CD4-positive, CD25-positive, alpha-beta regulatory T cell (primary cell): ENCODE data around the gene GNGT1. TPM values are rescaled to one million over a fixed set of nuclear protein-coding genes. Genes with fewer than 3 reads are reported as not detected.

ENCODE experiments used
- ATAC-seq, 2 donors: fragments of 150-1000 bp; cut with Tn5 transposase; one replicate each; pipeline ENCODE4 v1.10.0; 2021; ENCODE audit warnings: low read depth in 2 of 2, moderate number of reproducible peaks in 2 of 2, moderate library complexity in 1 of 2
- DNase-seq, 3 donors: peaks; one replicate each; pipeline versions ENCODE4 v3.0.0 to v3.0.0-alpha.2; 2012 to 2022; ENCODE audit warnings: mixed read lengths in 1 of 3
- H3K27ac ChIP-seq: one replicate; pipeline ENCODE4 v1.7.0; 2013; ENCODE audit warnings: mild to moderate bottlenecking, low read length; ENCODE audit not compliant: insufficient read depth, poor library complexity, severe bottlenecking
- H3K27me3 ChIP-seq: one replicate; pipeline ENCODE4 v1.7.0; 2013; ENCODE audit warnings: low read length; ENCODE audit not compliant: control insufficient read depth, insufficient read depth
- H3K36me3 ChIP-seq: one replicate; pipeline ENCODE4 v1.7.0; 2013; ENCODE audit warnings: mild to moderate bottlenecking, low read length, moderate library complexity; ENCODE audit not compliant: control insufficient read depth, insufficient read depth
- H3K4me1 ChIP-seq: 2 replicates; pipeline ENCODE4 v1.7.0; 2013; ENCODE audit warnings: mild to moderate bottlenecking, low read length; ENCODE audit not compliant: insufficient read depth, control insufficient read depth, poor library complexity, severe bottlenecking
- H3K4me3 ChIP-seq: one replicate; pipeline ENCODE4 v1.7.0; 2013; ENCODE audit warnings: low read depth, mild to moderate bottlenecking, low read length, moderate library complexity
- H3K9me3 ChIP-seq, 2 experiments: 1 replicate in 1 of 2; 2 replicates in 1 of 2; pipeline ENCODE4 v1.7.0; 2013; ENCODE audit warnings: low read length in 2 of 2, mild to moderate bottlenecking in 1 of 2, moderate library complexity in 1 of 2; ENCODE audit not compliant: control insufficient read depth in 2 of 2
- H3K27ac Mint-ChIP-seq, 3 donors: one replicate each; pipeline ENCODE4 v1.8.0; 2020 to 2022; ENCODE audit warnings: mild to moderate bottlenecking in 3 of 3, mixed read lengths in 3 of 3, moderate library complexity in 2 of 3
- H3K27me3 Mint-ChIP-seq: one replicate; pipeline ENCODE4 v1.8.0; 2022; ENCODE audit warnings: mild to moderate bottlenecking, mixed read lengths
- H3K36me3 Mint-ChIP-seq: one replicate; pipeline ENCODE4 v1.8.0; 2020; ENCODE audit warnings: mixed read lengths
- H3K4me1 Mint-ChIP-seq, 4 donors: one replicate each; pipeline ENCODE4 v1.8.0; 2020 to 2022; ENCODE audit warnings: mixed read lengths in 4 of 4, mild to moderate bottlenecking in 1 of 4
- H3K4me3 Mint-ChIP-seq, 4 donors: one replicate each; pipeline ENCODE4 v1.8.0; 2020 to 2022; ENCODE audit warnings: mild to moderate bottlenecking in 4 of 4, mixed read lengths in 4 of 4, moderate library complexity in 3 of 4
- H3K9me3 Mint-ChIP-seq, 7 donors: one replicate each; pipeline ENCODE4 v1.8.0; 2020 to 2022; ENCODE audit warnings: mixed read lengths in 7 of 7, mild to moderate bottlenecking in 3 of 7, moderate library complexity in 2 of 7
- polyA plus RNA-seq, 4 donors: library from polyadenylated mRNA; unstranded; fragments of 300-500 nt; fragmentation: Illumina TruSeq; gene quantifications; one replicate each; pipeline ENCODE4 v1.2.3, GENCODE V29; 2021
- total RNA-seq: library from RNA; stranded (reverse); gene quantifications from one replicate; pipeline ENCODE4 v1.2.3, GENCODE V29; 2022

GNGT1 gene
- total and polyA plus RNA-seq, 5 donors from 2014 or later: not detected

- Histone ChIP-seq H3K27me3 (peaks cover 12% of the 10 kb centered on the region), H3K27ac (no peak overlapping the region), H3K4me1 (no peaks in the 10 kb centered on the region), H3K36me3 (no peaks in the 10 kb centered on the region), H3K9me3 (no peaks in the 10 kb centered on the region), H3K4me3 (no peak overlapping the region)
- H3K9me3 Mint-ChIP-seq: no peaks in the 10 kb centered on the region
- no peak overlapping the region for H3K4me3 Mint-ChIP-seq
- H3K4me1 Mint-ChIP-seq: peaks cover 0 to 5% (median 2%) of the 10 kb centered on the region in 4 donors
- H3K27me3 Mint-ChIP-seq: peaks cover 16% of the 10 kb centered on the region
- ATAC-seq: no peak
- no peaks in the 10 kb centered on the region for H3K36me3 Mint-ChIP-seq
- H3K27ac Mint-ChIP-seq: no peak overlapping the region
- no peak for DNase-seq
Measured at GRCh38 chr7:93921186-93921585, 14.8 kb downstream of the GNGT1 start.

- H3K27ac Mint-ChIP-seq: no peak within 1 kb of the TSS
- Histone ChIP-seq H3K4me1 (no peaks in the 10 kb centered on the region), H3K27me3 (peaks cover 12% of the 10 kb centered on the region), H3K27ac (no peak within 1 kb of the TSS), H3K36me3 (no peaks in the 10 kb centered on the region), H3K9me3 (no peaks in the 10 kb centered on the region), H3K4me3 (peak within 1 kb of the TSS; percentile 4)
- no peaks in the 10 kb centered on the region for H3K9me3 Mint-ChIP-seq
- H3K36me3 Mint-ChIP-seq: no peaks in the 10 kb centered on the region
- ATAC-seq: peak; percentile 34 to 52
- H3K27me3 Mint-ChIP-seq: peaks cover 21% of the 10 kb centered on the region
- H3K4me3 Mint-ChIP-seq: peak within 1 kb of the TSS in 2 of 4 donors; percentile 48 to 66
- peak in 1 of 3 donors; percentile 4 for DNase-seq
- H3K4me1 Mint-ChIP-seq: peaks cover 0 to 5% (median 2%) of the 10 kb centered on the region in 4 donors
Measured at GRCh38 chr7:93921607-93922566, 15.5 kb downstream of the GNGT1 start, which contains the start of gene GNG11. TSS of gene GNG11 (plus strand) at chr7:93921735. CDS start at chr7:93922138, 403 bp downstream.

- no peak overlapping the region for H3K4me3 ChIP-seq
- no peaks in the 10 kb centered on the region for H3K9me3 ChIP-seq
- DNase-seq: no peak
- H3K36me3 Mint-ChIP-seq: no peaks in the 10 kb centered on the region
- no peak for ATAC-seq
- peaks cover 25% of the 10 kb centered on the region for H3K27me3 Mint-ChIP-seq
- H3K27ac ChIP-seq: no peak overlapping the region
- peaks cover 0 to 5% (median 2%) of the 10 kb centered on the region in 4 donors for H3K4me1 Mint-ChIP-seq
- no peak overlapping the region for H3K27ac Mint-ChIP-seq
- H3K27me3 ChIP-seq: peaks cover 12% of the 10 kb centered on the region
- no peaks in the 10 kb centered on the region for H3K4me1 ChIP-seq
- no peak overlapping the region for H3K4me3 Mint-ChIP-seq
- no peaks in the 10 kb centered on the region for H3K36me3 ChIP-seq
- no peaks in the 10 kb centered on the region for H3K9me3 Mint-ChIP-seq
Measured at GRCh38 chr7:93923296-93923695, 16.9 kb downstream of the GNGT1 start.

- H3K27ac ChIP-seq: no peak overlapping the region
- H3K27me3 ChIP-seq: peaks cover 12% of the 10 kb centered on the region
- Mint-ChIP-seq H3K27ac (no peak overlapping the region), H3K9me3 (no peaks in the 10 kb centered on the region), H3K36me3 (no peaks in the 10 kb centered on the region), H3K4me3 (no peak overlapping the region), H3K4me1 (peaks cover 0 to 5% (median 2%) of the 10 kb centered on the region in 4 donors), H3K27me3 (peaks cover 25% of the 10 kb centered on the region)
- DNase-seq (no peak), ATAC-seq (no peak)
- H3K4me3 ChIP-seq: no peak overlapping the region
- no peaks in the 10 kb centered on the region for H3K4me1 ChIP-seq
- H3K9me3 ChIP-seq: no peaks in the 10 kb centered on the region
- no peaks in the 10 kb centered on the region for H3K36me3 ChIP-seq
Measured at GRCh38 chr7:93923942-93924341, 17.6 kb downstream of the GNGT1 start.

DNA sequence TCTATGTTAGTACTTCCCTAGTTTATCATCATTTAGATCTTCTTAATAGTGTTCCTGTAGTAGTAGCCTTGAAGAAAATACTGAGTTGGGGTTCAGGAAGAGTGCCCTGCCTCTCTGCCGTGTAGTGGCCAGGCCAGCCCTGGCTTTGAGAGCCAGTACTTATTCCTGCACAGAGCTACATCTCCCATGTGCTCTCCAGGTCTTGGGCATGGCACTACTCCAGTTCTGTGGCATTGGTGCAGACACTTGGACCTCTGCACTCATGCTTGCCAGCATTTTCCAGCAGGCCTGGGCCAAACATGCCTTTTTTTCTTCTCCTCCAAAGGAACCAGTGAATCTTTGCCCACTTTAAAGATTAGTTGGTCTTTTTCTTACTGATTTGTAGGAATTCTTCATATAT lies 20.4 kb downstream of the GNGT1 start:
- Histone ChIP-seq H3K36me3 (no peaks in the 10 kb centered on the region), H3K27me3 (peaks cover 10% of the 10 kb centered on the region), H3K27ac (no peak overlapping the region), H3K4me3 (no peak overlapping the region), H3K9me3 (no peaks in the 10 kb centered on the region), H3K4me1 (no peaks in the 10 kb centered on the region)
- H3K27ac Mint-ChIP-seq: no peak overlapping the region
- H3K4me3 Mint-ChIP-seq: no peak overlapping the region
- ATAC-seq: no peak
- DNase-seq: no peak
- peaks cover 0 to 2% (median 0%) of the 10 kb centered on the region in 7 donors for H3K9me3 Mint-ChIP-seq
- peaks cover 0 to 5% (median 0%) of the 10 kb centered on the region in 4 donors for H3K4me1 Mint-ChIP-seq
- peaks cover 13% of the 10 kb centered on the region for H3K27me3 Mint-ChIP-seq
- H3K36me3 Mint-ChIP-seq: no peaks in the 10 kb centered on the region

GRCh38 chr7:93927585-93927984 lies 21.2 kb downstream of the GNGT1 start:
- H3K27me3 Mint-ChIP-seq: peaks cover 9% of the 10 kb centered on the region

DNA sequence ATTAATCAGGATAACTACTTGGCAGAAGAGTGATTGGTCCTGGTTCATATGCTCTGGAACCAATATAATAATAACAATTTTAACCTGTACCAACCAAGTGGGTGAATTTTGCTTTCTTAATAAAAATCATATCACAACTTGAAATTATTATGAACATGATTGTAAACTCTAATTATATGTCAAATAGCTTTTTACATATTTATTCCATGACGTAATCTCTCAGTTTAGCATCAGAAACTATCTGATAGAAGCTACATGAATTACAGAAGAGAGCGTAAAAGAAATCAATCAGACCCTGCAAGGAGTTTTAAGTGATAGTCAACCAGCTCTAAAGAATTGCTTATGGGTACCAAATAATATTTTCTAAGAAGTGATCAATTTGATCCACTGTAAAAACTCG lies 25.3 kb downstream of the GNGT1 start:
- Histone ChIP-seq H3K36me3 (no peaks in the 10 kb centered on the region), H3K27ac (no peak overlapping the region), H3K9me3 (no peaks in the 10 kb centered on the region), H3K4me3 (no peak overlapping the region), H3K27me3 (no peaks in the 10 kb centered on the region), H3K4me1 (no peaks in the 10 kb centered on the region)
- no peak overlapping the region for H3K4me3 Mint-ChIP-seq
- ATAC-seq (no peak), DNase-seq (no peak)
- H3K36me3 Mint-ChIP-seq: no peaks in the 10 kb centered on the region
- no peak overlapping the region for H3K27ac Mint-ChIP-seq
- H3K4me1 Mint-ChIP-seq: no peaks in the 10 kb centered on the region
- H3K9me3 Mint-ChIP-seq: peaks cover 0 to 2% (median 0%) of the 10 kb centered on the region in 7 donors
- peaks cover 8% of the 10 kb centered on the region for H3K27me3 Mint-ChIP-seq

More at GRCh38 chr7:93927585-93927984, 21.2 kb downstream of the GNGT1 start:
- Histone ChIP-seq H3K4me1 (no peaks in the 10 kb centered on the region), H3K9me3 (no peaks in the 10 kb centered on the region), H3K36me3 (no peaks in the 10 kb centered on the region), H3K4me3 (no peak overlapping the region), H3K27ac (no peak overlapping the region), H3K27me3 (peaks cover 8% of the 10 kb centered on the region)
- no peak overlapping the region for H3K27ac Mint-ChIP-seq
- DNase-seq (no peak), ATAC-seq (no peak)
- H3K9me3 Mint-ChIP-seq: peaks cover 0 to 2% (median 0%) of the 10 kb centered on the region in 7 donors
- no peaks in the 10 kb centered on the region for H3K4me1 Mint-ChIP-seq
- H3K36me3 Mint-ChIP-seq: no peaks in the 10 kb centered on the region
- H3K4me3 Mint-ChIP-seq: no peak overlapping the region
